ENCODE results near the gene ME3. TPM values are rescaled to one million over a fixed set of nuclear protein-coding genes. Genes with fewer than 3 reads are reported as not detected.

The ME3 gene
- total RNA-seq, 4 donors from 2014 or later = 15.9 to 94.9 (median 51.3) TPM

- no peak for DNase-seq
- Histone ChIP-seq H3K27ac (peak overlapping the region in 3 of 4 donors; percentile 35 to 90 (median 64)), H3K36me3 (no peaks in the 10 kb centered on the region), H3K27me3 (no peaks in the 10 kb centered on the region), H3K4me3 (no peak overlapping the region), H3K9me3 (no peaks in the 10 kb centered on the region), H3K4me1 (peaks cover 0 to 12% (median 3%) of the 10 kb centered on the region in 4 donors)
- TF ChIP-seq POLR2A (IDR thresholded peaks at IDR 0.05) = no peak
- no peak for TF ChIP-seq CTCF (IDR thresholded peaks at IDR 0.05)
Measured at GRCh38 chr11:86578727-86579405, 93.5 kb downstream of the ME3 start.

- Histone ChIP-seq H3K4me1 (peaks cover 0 to 12% (median 3%) of the 10 kb centered on the region in 4 donors), H3K27ac (peak overlapping the region in 3 of 4 donors; percentile 35 to 90 (median 64)), H3K27me3 (no peaks in the 10 kb centered on the region), H3K9me3 (no peaks in the 10 kb centered on the region), H3K4me3 (peak overlapping the region in 1 of 4 donors; percentile 16), H3K36me3 (no peaks in the 10 kb centered on the region)
- DNase-seq = peak in 2 of 3 donors; percentile 80 to 82
- no peak for TF ChIP-seq CTCF (IDR thresholded peaks at IDR 0.05)
- no peak for TF ChIP-seq POLR2A (IDR thresholded peaks at IDR 0.05)
Measured at GRCh38 chr11:86577644-86578636, 94.5 kb downstream of the ME3 start.

- H3K36me3 ChIP-seq = no peaks in the 10 kb centered on the region
- H3K27me3 ChIP-seq = no peaks in the 10 kb centered on the region
- peak overlapping the region in 3 of 4 donors; percentile 35 to 90 (median 64) for H3K27ac ChIP-seq
- H3K4me3 ChIP-seq = no peak overlapping the region
- TF ChIP-seq CTCF (IDR thresholded peaks at IDR 0.05) (no peak), POLR2A (IDR thresholded peaks at IDR 0.05) (no peak)
- H3K9me3 ChIP-seq = no peaks in the 10 kb centered on the region
- no peak for DNase-seq
- peaks cover 0 to 12% (median 3%) of the 10 kb centered on the region in 4 donors for H3K4me1 ChIP-seq
Measured at GRCh38 chr11:86576946-86577624, 95.3 kb downstream of the ME3 start.

GRCh38 chr11:86575927-86576326 is 96.5 kb downstream of the ME3 start:
- no peaks in the 10 kb centered on the region for H3K27me3 ChIP-seq
- no peaks in the 10 kb centered on the region for H3K36me3 ChIP-seq
- H3K4me1 ChIP-seq = peaks cover 0 to 12% (median 3%) of the 10 kb centered on the region in 4 donors
- H3K27ac ChIP-seq = no peak overlapping the region
- TF ChIP-seq CTCF (IDR thresholded peaks at IDR 0.05) (no peak), POLR2A (IDR thresholded peaks at IDR 0.05) (no peak)
- no peaks in the 10 kb centered on the region for H3K9me3 ChIP-seq
- no peak for DNase-seq
- no peak overlapping the region for H3K4me3 ChIP-seq

GRCh38 chr11:86575208-86575855 is 97.1 kb downstream of the ME3 start:
- Histone ChIP-seq H3K9me3 (no peaks in the 10 kb centered on the region), H3K27me3 (no peaks in the 10 kb centered on the region), H3K27ac (no peak overlapping the region), H3K36me3 (no peaks in the 10 kb centered on the region), H3K4me3 (no peak overlapping the region), H3K4me1 (peaks cover 0 to 12% (median 3%) of the 10 kb centered on the region in 4 donors)
- no peak for DNase-seq
- no peak for TF ChIP-seq POLR2A (IDR thresholded peaks at IDR 0.05)
- TF ChIP-seq CTCF (IDR thresholded peaks at IDR 0.05) = no peak

All from Peyer's patch (tissue), 4 donors.